Brain pericyte (primary cell): Measurements from ENCODE around the gene NELFB.

Source experiments
- DNase-seq: peaks from one replicate; pipeline ENCODE4 v3.0.0-alpha.2; 2012; ENCODE audit warnings: low read depth, low spot score

NELFB gene

DNA sequence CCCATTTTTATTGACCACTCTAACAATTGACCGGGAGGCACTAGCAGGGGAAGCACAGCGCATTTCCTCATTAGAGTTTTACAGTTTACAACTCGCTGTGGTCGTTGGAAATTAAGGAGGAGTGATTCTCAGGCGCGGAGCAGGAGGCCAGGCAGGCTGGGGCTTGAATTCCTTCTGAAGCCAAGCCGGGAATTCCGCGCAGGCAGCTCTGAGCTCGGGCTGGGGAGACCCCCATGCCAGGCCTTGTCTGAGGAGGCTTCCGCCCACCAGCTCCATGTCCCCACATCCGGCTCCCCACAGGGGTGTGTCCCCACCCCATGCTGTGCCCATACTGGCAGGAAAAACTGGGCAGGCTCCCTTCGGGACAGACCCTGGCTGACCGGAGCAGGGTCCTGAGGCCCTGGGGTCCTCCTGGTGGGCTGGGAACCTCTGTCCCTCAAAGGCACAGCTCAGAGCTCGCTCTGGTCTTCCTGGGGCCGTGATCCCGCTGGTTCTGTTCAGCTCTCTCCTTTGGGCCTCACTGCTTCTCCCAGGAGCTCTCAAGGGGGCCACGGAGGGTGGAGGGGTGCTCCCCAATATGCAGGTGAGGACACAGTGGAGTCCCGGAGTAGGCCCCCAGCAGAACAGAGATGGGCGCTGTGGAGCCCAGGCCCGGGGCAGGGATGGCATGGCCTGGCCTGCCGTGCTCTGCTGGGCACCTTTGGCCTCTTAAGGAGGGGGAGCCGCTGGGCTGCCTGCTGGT lies 48.2 kb downstream of the NELFB start:
- DNase-seq: no peak

DNA sequence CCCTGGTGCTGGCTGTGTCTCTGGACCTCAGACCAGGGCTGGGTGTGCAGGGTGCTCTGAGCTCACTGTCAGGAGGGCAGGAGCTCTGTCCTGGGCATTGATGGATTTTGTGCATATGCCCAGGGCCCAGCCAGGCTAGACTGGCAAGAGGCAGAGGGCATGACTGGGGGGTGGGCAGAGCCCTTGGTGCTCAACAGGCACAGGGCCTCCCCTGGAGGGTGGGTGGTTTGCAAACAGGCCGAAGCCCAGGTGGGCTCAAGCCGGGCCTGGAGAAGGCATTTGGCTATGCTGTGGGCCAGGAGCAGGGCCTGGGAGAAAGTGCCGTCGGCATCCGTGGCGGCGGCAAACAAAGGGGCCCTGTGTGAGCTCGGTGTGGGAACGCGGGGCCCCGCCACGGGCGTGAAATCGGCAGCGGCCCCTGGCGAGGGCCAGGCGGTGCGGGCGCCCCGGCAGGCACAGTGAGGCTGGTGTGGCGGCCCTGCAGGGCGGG lies 48.8 kb downstream of the NELFB start:
- DNase-seq: no peak

DNA sequence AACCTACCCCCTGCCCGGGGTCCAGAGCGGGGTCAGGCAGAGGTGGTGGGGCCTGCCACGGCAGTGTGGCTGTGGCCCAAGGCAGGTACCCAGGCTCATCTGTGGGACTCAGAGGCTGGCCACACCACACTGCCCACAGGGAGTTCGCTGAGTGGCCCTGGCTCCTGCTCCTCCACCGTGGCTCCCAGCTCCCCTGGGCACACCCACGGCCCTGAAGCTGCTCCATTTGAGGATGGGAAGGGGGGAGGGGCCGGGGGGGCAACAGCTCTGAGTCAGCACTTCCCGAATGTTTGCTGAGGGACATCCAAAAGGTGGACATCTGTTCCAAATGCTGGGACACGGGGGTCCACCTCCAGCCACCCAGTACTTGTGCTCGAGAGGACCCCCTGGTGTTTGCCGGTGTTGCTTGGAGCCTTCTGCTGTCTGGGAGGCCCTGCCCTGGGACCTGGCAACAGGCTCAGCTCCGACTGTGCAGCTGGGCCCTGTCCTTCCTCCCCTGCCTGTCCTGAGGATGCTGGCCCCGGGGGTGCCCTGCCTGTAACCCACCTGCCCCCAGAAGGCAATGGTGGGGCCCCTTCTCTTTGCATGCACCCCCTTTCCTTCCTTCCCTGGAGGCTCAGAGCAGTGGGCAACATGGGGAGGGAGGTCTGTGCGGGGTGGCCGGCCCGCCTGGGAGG lies 49.4 kb downstream of the NELFB start:
- DNase-seq: no peak

DNA sequence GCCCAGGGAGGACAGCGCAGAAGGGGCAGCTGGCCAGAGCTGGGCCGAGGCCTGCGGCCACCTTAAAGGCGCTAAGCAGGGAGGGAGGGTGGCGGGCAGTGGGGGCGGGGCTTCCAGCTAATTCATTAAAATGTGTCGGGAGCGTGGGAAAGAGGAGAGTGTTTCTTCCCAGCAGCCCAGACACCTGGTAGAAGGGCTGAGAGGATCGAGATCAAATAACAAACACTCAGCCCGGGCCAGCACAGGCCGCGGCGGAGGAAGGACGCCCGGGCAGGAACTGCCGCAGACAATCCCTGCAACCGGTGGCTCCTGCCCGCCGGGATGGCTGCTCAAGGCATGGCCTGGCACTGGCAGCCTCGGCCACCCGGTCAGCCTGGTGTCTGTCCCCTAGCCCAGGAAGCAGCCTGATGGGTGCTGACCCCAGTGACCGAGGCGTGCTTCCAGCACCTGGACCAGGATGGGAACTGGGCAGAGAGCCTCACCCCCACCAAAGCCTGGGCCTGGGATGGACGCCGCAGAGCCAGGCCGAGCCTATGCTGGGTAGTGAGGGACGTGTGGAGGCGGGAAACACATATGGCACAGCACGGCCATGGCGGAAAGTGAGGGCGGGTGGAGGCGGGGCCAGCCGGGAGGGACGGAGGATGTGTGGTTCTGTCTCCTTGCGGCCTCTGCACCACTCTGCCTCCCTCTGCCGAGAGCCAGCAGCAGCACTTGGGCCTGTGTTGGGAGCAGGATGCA lies 50.1 kb downstream of the NELFB start:
- DNase-seq: no peak

DNA sequence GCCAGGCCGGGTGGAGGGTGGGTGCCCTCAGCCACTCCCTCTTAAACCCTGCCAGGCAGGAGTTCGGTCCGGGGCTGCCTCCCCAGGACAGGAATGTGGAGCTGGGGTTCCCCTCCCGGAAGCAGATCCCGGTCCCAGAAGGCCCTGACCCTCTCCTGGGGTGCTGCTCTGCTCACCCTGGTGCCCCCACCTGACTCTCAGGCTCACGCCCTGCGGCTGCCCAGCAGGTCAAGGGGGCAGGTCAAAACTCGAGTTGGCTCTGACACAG lies 50.6 kb downstream of the NELFB start:
- DNase-seq: no peak

DNA sequence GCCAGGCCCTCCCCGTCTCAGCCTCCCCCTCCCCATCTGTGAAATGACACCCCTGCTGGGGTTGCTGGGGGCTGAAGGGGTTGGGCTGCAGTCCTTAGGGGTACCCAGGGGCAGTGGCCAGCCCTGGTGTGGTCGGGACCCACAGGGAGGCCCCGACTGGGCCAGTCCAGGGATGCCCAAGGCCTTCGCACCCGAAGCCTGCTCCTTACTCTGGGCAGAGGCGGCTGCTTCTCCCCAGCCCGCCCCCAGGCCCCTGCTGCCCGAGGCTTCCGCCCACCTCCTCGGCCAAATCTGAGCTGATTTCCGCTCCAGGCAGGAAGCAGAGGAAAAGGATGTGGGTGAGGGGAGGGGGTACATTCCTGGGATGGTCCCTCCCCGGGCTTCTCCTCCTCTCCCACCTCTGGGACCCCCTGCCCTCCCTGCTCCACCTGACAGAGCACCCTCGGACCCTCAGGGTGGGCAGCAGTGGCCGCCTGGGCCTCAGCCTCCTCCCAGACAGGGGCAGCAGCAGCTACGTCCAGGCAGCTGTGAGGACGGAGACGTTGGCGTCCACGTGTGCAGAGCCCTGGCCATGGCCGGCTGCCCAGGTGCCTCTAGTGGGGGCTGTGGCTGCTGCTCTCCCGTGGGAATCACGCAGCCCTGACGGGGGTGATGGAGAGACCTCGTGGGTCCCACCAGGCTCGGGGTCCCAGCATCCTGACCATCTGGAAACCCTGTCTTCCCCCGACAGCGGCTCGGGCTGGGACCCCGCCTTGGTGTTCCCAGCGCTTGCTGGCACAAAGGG lies 51.1 kb downstream of the NELFB start:
- DNase-seq: no peak

DNA sequence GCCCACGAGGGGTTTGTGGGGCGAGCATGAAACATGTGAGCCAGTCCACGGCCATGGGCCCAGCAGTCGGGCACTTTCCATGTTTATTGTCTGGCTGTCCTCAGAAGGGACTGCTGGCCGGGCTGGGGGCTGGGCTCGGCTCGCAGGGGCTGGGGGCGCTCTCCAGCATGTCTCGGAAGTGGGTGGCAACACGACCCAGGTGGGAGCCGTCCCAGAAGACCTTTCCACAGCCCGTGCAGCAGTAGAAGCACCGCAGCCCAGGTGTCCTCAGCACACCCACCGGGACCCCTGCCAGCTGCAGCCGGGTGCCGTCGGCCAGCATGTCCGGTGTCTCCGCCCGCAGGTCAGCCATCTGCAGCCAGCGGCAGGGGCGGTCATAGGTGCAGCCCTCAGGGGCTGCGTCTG lies 51.7 kb downstream of the NELFB start:
- DNase-seq: no peak

DNA sequence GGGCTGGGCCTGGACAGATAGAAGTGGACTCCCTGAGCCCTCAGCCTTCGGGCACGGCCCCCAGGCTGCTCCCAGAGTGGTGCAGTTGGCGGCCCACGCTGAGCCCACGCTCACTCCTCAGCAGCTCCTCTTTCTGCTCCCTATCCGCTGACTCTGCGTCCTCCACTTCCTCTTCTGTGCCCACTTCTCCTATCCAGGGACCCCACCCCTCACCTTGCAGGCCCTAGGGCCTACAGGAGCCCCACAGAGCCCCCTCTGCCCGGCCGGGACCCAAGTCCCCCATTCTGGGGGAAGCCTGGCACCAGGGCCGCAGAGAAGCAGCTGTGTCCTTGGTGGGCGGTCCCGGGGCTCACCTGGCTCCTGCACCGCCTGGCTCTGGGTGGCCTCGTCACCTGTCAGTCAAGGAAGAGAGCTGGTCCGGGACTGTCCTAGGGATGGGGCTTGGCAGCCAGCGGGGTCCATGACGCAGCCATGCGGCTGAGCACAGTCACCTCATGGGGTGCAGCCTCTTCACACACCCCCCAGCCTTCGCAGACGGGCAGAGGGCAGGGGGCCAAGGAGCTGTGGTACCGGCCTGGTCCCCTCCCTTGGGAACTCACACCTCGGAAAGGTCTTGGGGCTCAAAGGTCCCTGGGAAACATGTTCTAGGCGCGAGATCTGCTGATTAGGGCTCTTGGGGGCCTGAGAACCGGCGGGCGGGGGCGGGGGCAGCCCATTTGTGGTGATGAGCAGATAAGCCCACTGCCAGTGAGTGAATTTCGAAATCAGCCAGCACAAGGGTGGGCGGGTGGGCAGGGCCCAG lies 52.3 kb downstream of the NELFB start:
- no peak for DNase-seq

DNA sequence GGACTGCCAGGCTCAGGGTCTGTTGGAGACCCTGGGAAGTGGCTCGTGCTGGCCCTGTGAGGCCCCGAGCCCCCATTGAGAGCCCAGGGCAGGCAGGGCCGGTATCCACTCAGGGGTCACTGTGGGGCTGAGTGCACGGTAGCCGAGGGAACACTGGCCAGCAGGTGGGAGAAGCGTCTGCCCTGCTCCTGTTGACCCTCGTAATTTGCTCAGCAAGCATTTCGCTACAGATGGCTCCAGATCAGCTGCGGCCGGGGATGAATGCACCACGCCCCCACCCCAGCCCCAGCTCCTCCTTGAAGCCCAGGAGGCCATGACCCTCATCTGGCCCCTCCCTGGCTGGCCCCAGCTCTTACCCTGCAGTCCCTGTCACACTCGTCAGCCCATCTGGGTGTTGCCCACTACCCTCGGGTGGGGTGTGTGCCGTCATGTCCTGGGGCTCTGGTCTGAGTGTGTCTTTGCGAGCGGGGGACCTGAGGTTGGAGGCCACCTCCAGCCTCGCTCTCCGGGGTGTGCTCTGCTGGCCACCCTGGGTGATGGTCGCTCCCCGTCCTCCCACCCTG lies 53.0 kb downstream of the NELFB start:
- DNase-seq: no peak

DNA sequence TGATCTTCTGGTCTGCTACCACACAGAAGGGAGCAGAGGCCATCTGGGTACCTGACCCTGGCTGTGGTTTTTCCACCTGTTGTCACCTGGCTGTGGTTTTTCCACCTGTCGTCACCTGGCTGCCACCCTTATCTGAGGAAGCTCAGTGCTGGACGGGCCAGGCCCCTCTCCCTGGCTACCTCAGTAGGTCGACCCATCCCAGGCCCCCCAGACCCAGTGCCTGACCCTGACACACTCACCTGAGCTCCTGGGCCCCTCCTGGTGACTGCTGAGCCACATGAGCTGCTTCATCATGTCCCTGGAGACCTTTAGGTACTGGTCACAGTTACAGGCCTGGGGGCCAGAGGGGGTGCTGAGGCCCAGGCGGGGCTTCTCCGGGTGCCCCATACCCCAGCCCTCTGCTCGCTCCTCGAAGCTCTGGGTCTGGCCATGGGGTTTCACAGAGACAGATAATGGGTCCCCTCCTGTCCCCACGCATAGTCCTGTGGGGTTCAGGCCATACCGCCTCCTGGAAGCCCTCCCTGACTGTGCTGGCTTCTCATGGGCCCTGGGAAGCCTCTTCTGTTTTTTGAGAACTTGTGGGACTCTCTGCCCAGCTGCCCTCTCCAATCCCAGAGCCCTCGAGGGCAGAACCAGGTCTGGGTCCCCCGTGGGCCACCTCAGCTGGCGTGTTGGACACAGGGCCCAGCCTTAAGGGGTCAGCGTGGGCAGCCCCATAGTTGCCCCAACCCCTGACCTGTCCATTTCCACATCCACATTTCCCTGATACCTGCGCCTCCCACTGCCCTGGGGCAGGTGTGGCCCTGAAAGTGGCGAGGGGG lies 54.5 kb downstream of the NELFB start:
- DNase-seq: no peak

DNA sequence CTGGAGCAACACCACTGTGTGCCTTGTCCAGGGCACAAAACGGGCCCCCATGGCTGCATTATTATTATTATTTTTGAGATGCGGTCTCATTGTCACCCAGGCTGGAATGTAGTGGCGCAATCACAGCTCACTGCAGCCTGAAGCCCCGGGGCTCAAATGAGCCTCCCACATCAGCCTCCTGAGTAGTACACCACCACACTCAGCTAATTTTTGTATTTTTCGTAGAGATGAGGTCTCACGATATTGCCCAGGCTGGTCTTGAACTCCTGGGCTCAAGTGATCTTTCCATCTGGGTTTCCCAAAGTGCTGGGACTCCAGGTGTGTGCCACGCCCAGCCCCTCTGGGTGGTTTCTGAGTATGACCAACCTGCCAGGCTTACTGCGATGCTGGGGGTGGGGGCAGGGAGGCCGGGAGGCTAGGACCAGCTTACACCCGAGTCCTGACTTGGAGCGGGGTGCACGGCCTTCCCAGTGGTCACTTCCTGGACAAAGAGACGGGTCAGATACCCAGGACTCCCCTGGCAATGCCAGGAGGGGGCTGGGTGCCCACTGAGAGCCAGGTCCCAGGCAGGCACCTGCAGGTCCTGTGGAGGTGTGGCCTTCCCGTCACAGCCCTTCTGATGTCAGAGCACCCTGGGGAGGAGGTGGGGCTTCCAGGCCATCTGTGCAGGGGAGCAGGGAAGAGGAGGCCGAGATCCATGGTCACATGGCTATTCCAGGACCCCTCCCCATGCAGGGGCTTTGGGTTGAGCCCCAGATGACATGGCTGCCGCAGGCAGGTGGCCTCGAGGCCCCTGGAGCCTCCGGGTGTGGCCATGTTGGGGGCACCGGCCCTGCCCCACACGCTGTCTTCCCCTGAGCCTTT lies 55.3 kb downstream of the NELFB start:
- DNase-seq: no peak

DNA sequence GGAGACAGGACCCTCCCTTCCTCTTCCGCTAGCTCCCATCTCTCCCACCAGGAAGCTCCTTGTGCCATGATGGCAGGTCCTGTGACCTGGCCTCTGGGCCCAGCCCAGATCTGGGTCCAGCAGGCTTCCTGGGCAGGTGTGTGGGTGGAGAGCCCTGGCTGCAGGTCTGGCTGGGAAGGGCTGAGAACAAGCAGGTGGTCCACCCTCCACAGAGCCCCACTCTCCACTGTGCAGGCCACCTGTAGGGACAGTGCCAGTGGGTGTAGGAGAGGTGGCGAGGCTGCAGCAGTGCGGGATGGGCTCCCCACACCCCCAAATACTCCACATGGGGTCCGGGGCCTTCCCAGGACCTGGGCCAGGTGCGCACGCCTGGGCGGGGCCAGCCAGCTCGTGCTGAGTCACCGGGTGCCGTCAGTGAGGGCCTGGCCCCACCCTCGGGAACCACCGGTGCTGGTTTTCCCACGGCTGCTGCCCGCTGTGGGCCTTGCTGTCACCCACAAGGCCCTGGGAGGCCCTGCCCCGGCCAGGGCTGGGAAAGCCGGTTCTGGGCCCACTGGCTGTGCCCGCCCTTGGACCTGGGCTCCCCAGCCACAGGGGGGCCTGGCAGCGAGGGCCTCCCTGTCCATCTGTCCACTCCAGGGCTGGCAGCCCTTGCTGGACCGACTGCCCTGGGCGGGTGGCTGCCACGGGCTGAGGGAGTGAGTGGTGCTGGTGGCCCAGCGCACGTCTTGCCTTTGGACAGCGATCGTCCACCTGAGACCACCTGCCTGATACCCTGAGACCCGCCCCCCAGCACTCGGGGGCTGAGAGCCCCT lies 56.3 kb downstream of the NELFB start:
- no peak for DNase-seq

DNA sequence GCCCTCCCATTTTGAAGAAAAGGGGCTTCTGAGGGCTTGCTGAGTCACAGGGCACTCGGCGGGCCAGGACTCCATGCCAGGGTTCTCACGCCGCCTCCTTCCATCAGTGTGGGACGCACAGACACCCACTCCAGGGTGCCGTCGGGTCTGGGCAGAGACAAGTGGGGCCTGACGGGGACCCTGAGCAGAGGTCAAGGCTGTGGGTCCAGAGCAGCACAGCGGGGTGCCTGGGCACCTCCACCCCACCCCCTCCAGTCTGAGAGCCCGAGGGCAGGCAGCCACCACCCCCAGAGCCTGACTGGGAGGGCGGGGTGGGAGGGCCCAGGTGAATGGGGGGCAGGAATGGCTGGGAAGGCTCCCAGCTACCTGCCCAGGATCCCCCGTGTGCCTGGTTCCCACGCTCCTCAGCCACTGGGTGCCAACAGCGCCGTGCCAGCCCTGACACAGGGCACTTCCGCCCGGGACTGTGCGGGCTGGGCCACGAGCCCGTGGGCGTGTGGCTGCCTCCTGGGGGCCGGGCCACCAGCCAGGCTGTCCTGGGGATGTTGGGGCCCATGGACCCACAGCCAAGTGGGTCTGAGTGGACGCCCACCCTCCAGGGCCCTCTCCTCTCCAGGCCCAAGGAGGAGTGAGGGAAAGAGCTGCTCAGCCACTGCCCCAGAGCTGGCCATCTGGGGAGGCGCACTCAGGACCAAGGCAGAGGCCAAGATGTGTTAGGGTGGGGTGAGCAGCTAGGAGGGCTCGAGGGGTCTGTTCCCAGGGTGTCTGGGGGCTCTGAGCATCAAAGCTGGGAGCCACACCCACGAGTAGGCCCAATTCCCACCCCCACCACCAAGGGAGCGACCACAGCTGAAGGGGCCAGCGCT lies 57.1 kb downstream of the NELFB start:
- DNase-seq: no peak

DNA sequence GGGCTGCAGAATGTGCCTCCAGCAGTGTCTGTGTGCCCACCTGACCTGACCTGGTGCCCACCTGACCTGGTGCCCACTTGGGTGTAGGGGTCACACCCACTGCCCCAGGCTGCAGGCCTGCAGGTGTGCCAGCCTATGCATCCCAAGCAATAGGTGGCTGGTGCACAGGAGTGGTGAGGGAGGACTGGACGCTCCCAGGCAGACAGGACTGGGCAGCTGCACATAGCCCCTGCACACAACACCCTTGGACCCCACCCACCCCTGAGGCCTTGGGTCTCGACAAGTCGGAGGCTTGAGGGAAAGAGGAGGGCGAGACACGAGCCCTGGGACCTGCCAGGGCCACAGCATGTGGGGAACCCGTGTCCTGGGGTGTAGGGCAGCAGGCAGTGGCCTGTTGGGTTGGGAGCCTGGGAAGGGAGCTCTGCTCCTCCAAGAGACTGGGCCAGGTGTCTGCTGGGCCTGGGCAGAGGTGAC lies 57.8 kb downstream of the NELFB start:
- no peak for DNase-seq

DNA sequence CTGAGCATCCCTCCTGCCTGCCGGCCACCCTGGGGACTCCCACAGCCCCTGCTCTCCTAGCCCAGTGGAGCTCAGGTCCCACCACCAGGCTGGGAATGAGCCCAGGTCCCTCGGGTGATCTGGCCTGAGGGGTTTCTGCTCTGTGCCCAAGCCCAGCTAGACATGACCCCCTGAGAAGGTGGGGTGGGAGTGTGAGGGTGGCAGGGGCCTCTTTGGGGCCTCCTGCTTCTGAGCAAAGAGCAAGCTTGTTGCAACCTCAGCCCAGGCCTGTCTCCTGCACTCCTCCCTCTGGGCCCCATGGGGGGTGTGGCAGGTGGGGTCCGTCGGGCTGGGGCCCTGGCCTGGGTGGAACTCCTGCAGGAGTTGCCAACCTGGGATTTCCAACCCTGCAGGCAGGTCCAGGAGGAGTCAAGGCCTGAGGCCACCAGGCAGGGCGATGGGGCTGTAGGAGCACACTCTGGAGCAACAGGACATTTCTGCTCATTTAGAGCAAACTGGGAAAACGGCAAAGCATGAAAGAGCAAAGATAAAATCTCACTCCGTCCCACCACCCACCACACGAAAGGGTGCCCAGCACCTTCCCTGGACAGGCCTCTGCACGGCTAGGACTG lies 58.3 kb downstream of the NELFB start:
- DNase-seq: no peak

DNA sequence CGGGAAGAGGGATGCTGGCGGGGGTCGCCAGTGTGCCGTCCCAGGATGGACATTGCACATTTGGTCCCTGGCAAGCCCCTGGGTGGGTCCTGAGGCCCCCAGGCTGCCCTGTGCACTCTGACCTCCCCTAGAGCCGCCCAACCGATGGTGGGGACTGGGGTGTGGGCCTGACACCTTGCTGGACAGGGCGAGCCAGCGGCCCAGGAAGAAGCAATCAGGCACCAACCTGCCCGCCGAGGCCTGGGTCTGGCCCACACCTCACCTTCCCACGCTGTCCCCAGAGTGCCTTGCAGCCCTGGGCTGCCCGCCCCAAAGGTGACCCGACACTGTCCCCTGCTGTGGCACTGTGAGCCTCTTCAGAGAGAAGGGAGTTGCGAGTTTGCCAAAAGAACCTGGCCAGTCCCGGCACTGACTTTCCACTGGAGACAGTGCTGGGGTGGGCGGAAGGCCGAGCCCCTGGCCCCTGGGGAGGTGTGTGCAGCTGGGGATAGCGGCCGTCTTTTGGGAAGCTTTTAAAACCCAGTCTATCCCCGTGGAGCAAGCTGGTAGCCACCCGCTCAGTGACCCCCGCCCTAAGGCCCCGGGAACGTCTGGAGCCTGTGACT lies 58.9 kb downstream of the NELFB start:
- no peak for DNase-seq
